ENCODE data around the gene HTR1E.
"Not testable (repeated sequence)": the region's sequence is repeated elsewhere in the genome, so short reads cannot be mapped to it uniquely, and the experiment has no call there.

HTR1E gene

DNA sequence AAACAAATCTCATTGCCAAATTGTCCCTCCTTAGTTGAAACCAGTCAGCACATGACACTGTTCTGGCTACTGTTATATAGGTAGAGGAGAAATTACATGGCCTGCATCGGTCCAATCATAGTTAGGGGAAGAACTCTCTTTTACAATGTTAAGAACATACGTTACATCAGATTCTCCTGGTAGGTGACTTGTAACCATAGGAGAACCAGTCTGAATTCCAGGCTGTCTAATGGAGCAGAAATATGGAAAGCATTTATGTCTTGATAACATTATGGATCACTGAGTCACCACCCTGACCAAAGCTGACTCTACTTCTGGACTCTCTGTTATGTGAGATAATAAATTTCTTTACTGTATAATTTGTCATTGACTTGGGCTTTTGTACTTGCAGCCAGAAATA lies 40.9 kb downstream of the HTR1E start:
- H3K4me3 ChIP-seq (ENCODE audit: low read length) = no peak overlapping the region
- TF ChIP-seq, protein P1, sequence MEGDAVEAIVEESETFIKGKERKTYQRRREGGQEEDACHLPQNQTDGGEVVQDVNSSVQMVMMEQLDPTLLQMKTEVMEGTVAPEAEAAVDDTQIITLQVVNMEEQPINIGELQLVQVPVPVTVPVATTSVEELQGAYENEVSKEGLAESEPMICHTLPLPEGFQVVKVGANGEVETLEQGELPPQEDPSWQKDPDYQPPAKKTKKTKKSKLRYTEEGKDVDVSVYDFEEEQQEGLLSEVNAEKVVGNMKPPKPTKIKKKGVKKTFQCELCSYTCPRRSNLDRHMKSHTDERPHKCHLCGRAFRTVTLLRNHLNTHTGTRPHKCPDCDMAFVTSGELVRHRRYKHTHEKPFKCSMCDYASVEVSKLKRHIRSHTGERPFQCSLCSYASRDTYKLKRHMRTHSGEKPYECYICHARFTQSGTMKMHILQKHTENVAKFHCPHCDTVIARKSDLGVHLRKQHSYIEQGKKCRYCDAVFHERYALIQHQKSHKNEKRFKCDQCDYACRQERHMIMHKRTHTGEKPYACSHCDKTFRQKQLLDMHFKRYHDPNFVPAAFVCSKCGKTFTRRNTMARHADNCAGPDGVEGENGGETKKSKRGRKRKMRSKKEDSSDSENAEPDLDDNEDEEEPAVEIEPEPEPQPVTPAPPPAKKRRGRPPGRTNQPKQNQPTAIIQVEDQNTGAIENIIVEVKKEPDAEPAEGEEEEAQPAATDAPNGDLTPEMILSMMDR (IDR thresholded peaks at IDR 0.05; ENCODE audit: insufficient read depth, low read depth, low read length, missing control alignments) = no peak
- no peak for DNase-seq (ENCODE audit: low read depth)

DNA sequence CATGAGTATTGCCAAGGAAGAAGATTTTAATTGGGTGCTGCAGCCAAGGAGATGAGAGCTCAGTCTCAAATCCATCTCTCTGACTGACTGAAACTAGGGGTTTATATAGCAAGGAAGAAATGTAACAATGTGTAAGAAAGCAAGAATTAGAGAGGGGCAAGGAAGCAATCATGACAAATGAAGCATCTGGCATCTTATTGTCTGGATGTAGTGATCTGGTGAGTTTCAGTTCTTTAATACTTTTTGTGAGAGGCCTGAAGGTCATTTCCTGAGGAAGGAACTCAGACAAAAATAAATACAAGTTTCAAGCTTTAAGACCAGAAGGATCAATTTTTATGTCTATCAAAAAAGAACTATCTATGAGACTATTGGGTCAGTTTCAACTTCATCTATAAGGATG lies 64.2 kb downstream of the HTR1E start:
- no peak for DNase-seq (ENCODE audit: low read depth)

DNA sequence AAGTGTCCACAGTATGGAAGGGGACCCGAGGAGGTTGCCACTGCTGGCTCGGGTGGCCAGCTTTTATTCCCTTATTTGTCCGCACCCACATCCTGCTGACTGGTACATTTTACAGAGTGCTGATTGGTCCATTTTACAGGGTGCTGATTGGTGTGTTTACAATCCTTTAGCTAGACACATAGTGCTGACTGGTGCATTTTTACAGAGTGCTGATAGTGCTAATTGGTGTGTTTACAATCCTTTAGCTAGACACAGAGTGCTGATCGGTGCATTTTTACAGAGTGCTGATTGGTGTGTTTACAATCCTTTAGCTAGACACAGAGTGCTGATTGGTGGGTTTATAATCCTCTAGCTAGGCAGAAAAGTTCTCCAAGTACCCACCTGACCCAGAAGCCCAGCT lies 65.1 kb downstream of the HTR1E start:
- DNase-seq (ENCODE audit: low read depth); H3K4me3 ChIP-seq (ENCODE audit: low read length): not testable (repeated sequence)

More for the DNA sequence above, 64.2 kb downstream of the HTR1E start:
- H3K4me3 ChIP-seq (ENCODE audit: low read length) = no peak overlapping the region
- TF ChIP-seq, protein P1 (IDR thresholded peaks at IDR 0.05; ENCODE audit: insufficient read depth, low read depth, low read length, missing control alignments) = no peak

DNA sequence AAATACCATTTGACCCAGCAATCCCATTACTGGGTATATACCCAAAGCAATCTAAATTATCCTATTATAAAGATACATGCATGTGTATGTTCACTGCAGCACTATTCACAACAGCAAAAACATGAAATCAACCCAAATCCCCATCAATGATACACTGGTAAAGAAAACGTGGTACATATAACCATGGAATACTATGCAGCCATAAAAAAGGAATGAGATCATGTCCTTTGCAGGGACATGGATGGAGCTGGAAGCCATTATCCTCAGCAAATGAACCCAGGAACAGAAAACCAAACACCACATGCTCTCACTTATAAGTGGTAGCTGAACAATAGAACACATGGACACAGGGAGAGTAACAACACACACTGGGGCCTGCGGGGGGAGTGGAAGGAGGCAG lies 69.2 kb downstream of the HTR1E start:
- H3K4me3 ChIP-seq (ENCODE audit: low read length); DNase-seq (ENCODE audit: low read depth): not testable (repeated sequence)

- not testable (repeated sequence) for DNase-seq (ENCODE audit: low read depth); H3K4me3 ChIP-seq (ENCODE audit: low read length)
Measured at GRCh38 chr6:87009581-87009980, 72.3 kb downstream of the HTR1E start.

- H3K4me3 ChIP-seq (ENCODE audit: low read length) = no peak overlapping the region
- DNase-seq (ENCODE audit: low read depth) = no peak
- TF ChIP-seq, protein P1 (IDR thresholded peaks at IDR 0.05; ENCODE audit: insufficient read depth, low read depth, low read length, missing control alignments) = no peak
Measured at GRCh38 chr6:87012035-87012434, 74.7 kb downstream of the HTR1E start.

- DNase-seq (ENCODE audit: low read depth) = no peak
- TF ChIP-seq, protein P1 (IDR thresholded peaks at IDR 0.05; ENCODE audit: insufficient read depth, low read depth, low read length, missing control alignments) = no peak
- no peak overlapping the region for H3K4me3 ChIP-seq (ENCODE audit: low read length)
Measured at GRCh38 chr6:87012743-87013142, 75.4 kb downstream of the HTR1E start.

DNA sequence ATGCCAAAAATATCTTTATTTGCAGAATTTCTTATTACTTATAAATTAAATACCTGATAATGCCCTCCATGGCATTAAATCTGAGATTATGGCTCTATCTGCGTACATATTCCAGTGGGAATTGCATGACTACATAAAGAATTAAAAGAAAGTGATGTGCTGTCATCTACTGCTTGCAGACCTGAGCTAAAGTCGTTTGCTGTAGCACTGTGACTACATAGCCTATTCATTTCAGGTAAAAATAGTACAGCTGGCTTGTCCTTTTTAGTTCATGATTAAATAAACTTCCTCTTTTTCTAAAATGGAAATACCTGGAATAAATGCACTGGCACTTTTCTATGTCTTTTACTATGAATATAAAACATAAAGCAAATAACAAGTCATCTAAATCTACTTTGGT lies 79.4 kb downstream of the HTR1E start:
- no peak for DNase-seq (ENCODE audit: low read depth)
- H3K4me3 ChIP-seq (ENCODE audit: low read length) = no peak overlapping the region
- TF ChIP-seq, protein P1 (IDR thresholded peaks at IDR 0.05; ENCODE audit: insufficient read depth, low read depth, low read length, missing control alignments) = no peak

DNA sequence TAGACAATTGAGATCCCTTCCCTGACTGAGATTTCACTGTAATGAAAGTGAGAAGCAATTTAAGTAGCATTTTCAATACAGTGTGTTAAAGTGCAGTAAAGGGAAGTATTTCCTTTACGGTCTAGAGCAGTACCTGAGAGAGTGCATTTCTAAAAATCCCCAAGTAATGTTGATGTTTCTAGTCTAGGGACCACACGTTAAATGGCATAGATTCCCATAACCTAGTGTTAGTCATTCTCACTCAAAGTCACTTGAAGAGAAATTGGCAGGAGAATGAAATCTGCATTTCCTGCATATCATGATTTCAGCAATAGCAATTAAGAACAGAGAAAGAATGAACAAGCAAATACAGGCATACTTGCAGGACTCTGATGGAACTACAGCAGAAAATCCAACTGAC lies 89.7 kb downstream of the HTR1E start:
- TF ChIP-seq, protein P1 (IDR thresholded peaks at IDR 0.05; ENCODE audit: insufficient read depth, low read depth, low read length, missing control alignments) = no peak
- no peak overlapping the region for H3K4me3 ChIP-seq (ENCODE audit: low read length)
- DNase-seq (ENCODE audit: low read depth) = no peak

Data from epithelial cell of esophagus (primary cell).